Right lung (tissue), 5 donors: ENCODE data around the gene COL6A2. TPM values are rescaled to one million over a fixed set of nuclear protein-coding genes. Genes with fewer than 3 reads are reported as not detected.
"Not testable (repeated sequence)": the region's sequence is repeated elsewhere in the genome, so short reads cannot be mapped to it uniquely, and the experiment has no call there.

Experiments used
- DNase-seq, 2 donors: peaks; one replicate each; pipeline ENCODE4 v3.0.0-alpha.2; 2013
- polyA plus RNA-seq, 5 donors: library from polyadenylated mRNA; unstranded; fragments of 120-200 nt; gene quantifications; one replicate each; pipeline versions ENCODE4 v1.2.1 to v1.2.3, GENCODE V29; 2013; ENCODE audit warnings: inconsistent platforms in 1 of 5, low replicate concordance in 1 of 5; ENCODE audit not compliant: insufficient read length in 5 of 5, insufficient read depth in 1 of 5

Gene COL6A2
- polyA plus RNA-seq, 5 donors: 330 to 702 (median 390) TPM

- no peak for DNase-seq
Observed at GRCh38 chr21:46059195-46059594, 38.7 kb upstream of the COL6A2 start.

- not testable (repeated sequence) for DNase-seq
Observed at GRCh38 chr21:46059711-46060455, 38.0 kb upstream of the COL6A2 start.

GRCh38 chr21:46060596-46061061 lies 37.3 kb upstream of the COL6A2 start:
- no peak for DNase-seq

GRCh38 chr21:46061063-46061462 lies 36.8 kb upstream of the COL6A2 start:
- DNase-seq: no peak

- no peak for DNase-seq
Observed at GRCh38 chr21:46061518-46061917, 36.4 kb upstream of the COL6A2 start.

- DNase-seq: no peak
Observed at GRCh38 chr21:46061950-46062349, 36.0 kb upstream of the COL6A2 start.

GRCh38 chr21:46062471-46063211 lies 35.3 kb upstream of the COL6A2 start:
- DNase-seq: no peak

GRCh38 chr21:46063227-46063626 lies 34.7 kb upstream of the COL6A2 start:
- no peak for DNase-seq

- no peak for DNase-seq
Observed at GRCh38 chr21:46063734-46064680, 33.9 kb upstream of the COL6A2 start.

- DNase-seq: no peak
Observed at GRCh38 chr21:46064870-46065214, 33.1 kb upstream of the COL6A2 start.

- DNase-seq: peak; percentile 61
Observed at GRCh38 chr21:46065215-46065913, 32.5 kb upstream of the COL6A2 start.

- DNase-seq: peak; percentile 50 to 59
Observed at GRCh38 chr21:46065914-46066551, 31.9 kb upstream of the COL6A2 start.

GRCh38 chr21:46066591-46067331 lies 31.2 kb upstream of the COL6A2 start:
- peak; percentile 60 to 65 for DNase-seq

GRCh38 chr21:46067505-46068201 lies 30.3 kb upstream of the COL6A2 start:
- DNase-seq: no peak

- DNase-seq: no peak
Observed at GRCh38 chr21:46068516-46069079, 29.3 kb upstream of the COL6A2 start.

- DNase-seq: no peak
Observed at GRCh38 chr21:46069166-46069565, 28.7 kb upstream of the COL6A2 start.

- no peak for DNase-seq
Observed at GRCh38 chr21:46069719-46070279, 28.1 kb upstream of the COL6A2 start.

- no peak for DNase-seq
Observed at GRCh38 chr21:46071082-46071481, 26.8 kb upstream of the COL6A2 start.

- not testable (repeated sequence) for DNase-seq
Observed at GRCh38 chr21:46076724-46077123, 21.2 kb upstream of the COL6A2 start.
